Measurements from ENCODE around the gene ZNF786. TPM values are rescaled to one million over a fixed set of nuclear protein-coding genes. Genes with fewer than 3 reads are reported as not detected.
"Not testable (repeated sequence)": the region's sequence is repeated elsewhere in the genome, so short reads cannot be mapped to it uniquely, and the experiment has no call there.

ZNF786 gene
- total RNA-seq, 1 donor from 2014 or later, result 6.3 TPM

DNA sequence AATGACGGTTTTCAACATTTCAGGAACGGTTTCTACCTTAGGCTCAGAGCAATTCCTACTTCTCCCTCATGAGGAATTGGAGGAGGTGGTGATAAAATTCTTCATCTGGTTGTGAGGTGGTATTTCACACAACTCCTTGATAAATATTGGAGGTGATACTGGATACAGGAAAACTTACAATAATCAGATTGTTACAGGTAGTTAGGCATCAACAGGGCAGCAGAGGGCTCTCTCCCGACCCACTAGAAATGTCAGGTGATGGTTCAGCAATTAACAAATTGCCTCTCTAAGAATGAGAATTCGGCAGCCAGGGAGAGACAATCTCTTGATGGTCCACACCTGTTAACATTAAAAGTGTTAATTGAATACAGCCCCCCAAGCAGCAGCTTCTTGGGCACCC is 22.6 kb downstream of the ZNF786 start:
- Histone ChIP-seq H3K27me3 (ENCODE audit: control insufficient read depth in 3 of 3, insufficient read depth in 3 of 3, low read length in 3 of 3) (no peaks in the 10 kb centered on the region), H3K4me3 (ENCODE audit: low read length in 3 of 3) (no peak overlapping the region), H3K9me3 (ENCODE audit: control insufficient read depth in 3 of 3, low read length in 3 of 3) (no peaks in the 10 kb centered on the region), H3K4me1 (ENCODE audit: control insufficient read depth in 3 of 3, insufficient read depth in 3 of 3, low read length in 3 of 3) (peaks cover 0 to 5% (median 0%) of the 10 kb centered on the region in 3 donors), H3K9ac (ENCODE audit: low read depth in 1 of 3, low read length in 3 of 3) (no peak overlapping the region), H3K27ac (ENCODE audit: low read depth, low read length) (no peak overlapping the region), H3K36me3 (ENCODE audit: control insufficient read depth in 3 of 3, insufficient read depth in 3 of 3, low read length in 3 of 3) (peaks cover 18 to 27% (median 24%) of the 10 kb centered on the region in 3 donors)

DNA sequence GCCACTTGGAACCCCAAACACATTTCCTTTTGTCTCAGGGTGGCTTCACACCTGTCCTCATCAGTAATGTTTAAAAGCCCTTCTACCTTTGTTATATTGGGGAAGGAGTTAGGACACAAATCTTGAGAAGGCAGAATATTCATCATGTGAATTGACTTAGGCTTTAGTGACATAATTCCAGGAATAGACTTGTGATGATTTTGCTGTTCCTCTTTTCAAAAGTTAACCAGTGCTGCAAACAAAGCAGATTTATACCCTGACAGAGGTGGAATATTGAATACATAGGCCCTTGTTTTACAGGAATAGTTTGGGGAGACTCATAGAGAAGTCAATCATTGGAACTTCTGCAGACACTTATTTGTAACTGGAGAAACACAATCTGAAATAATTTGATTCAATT is 27.0 kb downstream of the ZNF786 start:
- no peak overlapping the region for H3K4me3 ChIP-seq (ENCODE audit: low read length in 3 of 3)
- H3K9ac ChIP-seq (ENCODE audit: low read depth in 1 of 3, low read length in 3 of 3), result no peak overlapping the region
- no peaks in the 10 kb centered on the region for H3K27me3 ChIP-seq (ENCODE audit: control insufficient read depth in 3 of 3, insufficient read depth in 3 of 3, low read length in 3 of 3)
- peaks cover 0 to 5% (median 0%) of the 10 kb centered on the region in 3 donors for H3K4me1 ChIP-seq (ENCODE audit: control insufficient read depth in 3 of 3, insufficient read depth in 3 of 3, low read length in 3 of 3)
- H3K9me3 ChIP-seq (ENCODE audit: control insufficient read depth in 3 of 3, low read length in 3 of 3), result no peaks in the 10 kb centered on the region
- H3K27ac ChIP-seq (ENCODE audit: low read depth, low read length), result no peak overlapping the region
- peaks cover 0 to 3% (median 0%) of the 10 kb centered on the region in 3 donors for H3K36me3 ChIP-seq (ENCODE audit: control insufficient read depth in 3 of 3, insufficient read depth in 3 of 3, low read length in 3 of 3)

DNA sequence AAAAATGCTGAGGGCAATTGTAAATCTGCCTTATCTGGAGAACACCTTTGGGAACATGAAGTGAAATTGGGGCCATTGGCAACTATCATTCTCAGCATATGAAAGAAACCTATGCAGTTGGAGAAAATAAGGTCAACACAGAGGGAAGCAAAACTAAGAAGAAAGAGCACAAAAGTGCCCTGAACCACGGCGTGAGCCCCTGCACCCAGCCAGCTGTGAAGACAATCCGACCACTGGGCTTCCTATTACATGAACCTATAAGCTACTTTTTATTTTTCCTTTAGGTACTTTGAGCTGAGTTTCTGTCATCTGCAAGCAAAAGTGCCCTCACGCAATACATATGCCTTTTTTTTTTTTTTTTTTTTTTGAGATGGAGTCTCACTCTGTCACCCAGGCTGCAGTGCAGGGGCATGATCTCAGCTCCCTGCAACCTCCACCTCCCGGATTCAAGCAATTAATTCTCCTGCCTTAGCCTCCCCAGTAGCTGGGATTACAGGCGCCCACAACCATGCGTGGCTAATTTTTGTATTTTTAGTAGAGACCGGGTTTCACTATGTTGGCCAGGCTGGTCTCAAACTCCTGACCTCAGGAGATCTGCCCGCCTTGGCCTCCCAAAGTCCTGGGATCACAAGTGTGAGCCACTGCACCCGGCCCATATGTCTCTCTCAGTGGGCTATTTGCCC is 28.2 kb downstream of the ZNF786 start:
- H3K9me3 ChIP-seq (ENCODE audit: control insufficient read depth in 3 of 3, low read length in 3 of 3); H3K27ac ChIP-seq (ENCODE audit: low read depth, low read length); H3K27me3 ChIP-seq (ENCODE audit: control insufficient read depth in 3 of 3, insufficient read depth in 3 of 3, low read length in 3 of 3); H3K4me3 ChIP-seq (ENCODE audit: low read length in 3 of 3); H3K9ac ChIP-seq (ENCODE audit: low read depth in 1 of 3, low read length in 3 of 3); H3K36me3 ChIP-seq (ENCODE audit: control insufficient read depth in 3 of 3, insufficient read depth in 3 of 3, low read length in 3 of 3); H3K4me1 ChIP-seq (ENCODE audit: control insufficient read depth in 3 of 3, insufficient read depth in 3 of 3, low read length in 3 of 3): not testable (repeated sequence)

DNA sequence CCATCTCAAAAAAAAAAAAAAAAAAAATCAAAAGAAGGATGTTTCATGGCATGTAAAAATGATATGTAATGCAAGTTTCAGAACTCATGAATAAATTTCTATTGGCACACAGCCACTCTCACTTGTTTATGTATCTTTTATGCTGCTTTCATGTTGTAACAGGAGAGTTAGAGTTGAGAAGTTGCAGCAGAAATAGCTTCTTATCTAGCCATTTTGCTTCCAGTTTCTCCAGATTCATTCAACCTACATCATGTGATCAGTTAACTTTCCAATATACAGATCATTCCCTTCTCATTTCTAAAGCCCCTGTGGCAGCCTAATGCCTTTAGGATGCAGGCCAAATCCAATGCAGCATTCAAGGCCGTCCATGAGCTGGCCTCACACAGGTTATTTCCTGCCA is 30.4 kb downstream of the ZNF786 start:
- H3K9ac ChIP-seq (ENCODE audit: low read depth in 1 of 3, low read length in 3 of 3), result no peak overlapping the region
- H3K27me3 ChIP-seq (ENCODE audit: control insufficient read depth in 3 of 3, insufficient read depth in 3 of 3, low read length in 3 of 3), result no peaks in the 10 kb centered on the region
- peaks cover 0 to 4% (median 0%) of the 10 kb centered on the region in 3 donors for H3K4me1 ChIP-seq (ENCODE audit: control insufficient read depth in 3 of 3, insufficient read depth in 3 of 3, low read length in 3 of 3)
- H3K36me3 ChIP-seq (ENCODE audit: control insufficient read depth in 3 of 3, insufficient read depth in 3 of 3, low read length in 3 of 3), result no peaks in the 10 kb centered on the region
- H3K27ac ChIP-seq (ENCODE audit: low read depth, low read length), result no peak overlapping the region
- H3K9me3 ChIP-seq (ENCODE audit: control insufficient read depth in 3 of 3, low read length in 3 of 3), result no peaks in the 10 kb centered on the region
- no peak overlapping the region for H3K4me3 ChIP-seq (ENCODE audit: low read length in 3 of 3)

DNA sequence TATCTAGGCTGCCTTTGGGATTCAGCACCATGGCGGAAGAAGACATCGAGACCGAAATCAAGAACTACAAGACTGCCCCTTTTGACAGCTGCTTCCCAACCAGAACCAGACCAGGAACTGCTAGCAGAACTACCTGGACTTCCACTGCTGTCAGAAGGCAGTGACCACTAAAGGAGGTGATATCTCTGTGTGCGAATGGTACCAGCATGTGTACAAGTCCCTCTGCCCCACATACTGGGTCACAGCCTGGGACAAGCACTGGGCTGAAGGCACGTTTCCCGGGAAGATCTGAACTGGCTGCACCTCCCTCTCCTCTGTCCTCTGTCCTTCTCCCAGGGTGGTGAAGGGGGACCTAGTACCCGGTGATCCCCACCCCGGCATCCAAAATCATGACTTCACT is 36.6 kb downstream of the ZNF786 start:
- H3K4me3 ChIP-seq (ENCODE audit: low read length in 3 of 3), result no peak overlapping the region
- H3K27me3 ChIP-seq (ENCODE audit: control insufficient read depth in 3 of 3, insufficient read depth in 3 of 3, low read length in 3 of 3), result peaks cover 0 to 3% (median 0%) of the 10 kb centered on the region in 3 donors
- H3K9me3 ChIP-seq (ENCODE audit: control insufficient read depth in 3 of 3, low read length in 3 of 3), result no peaks in the 10 kb centered on the region
- no peaks in the 10 kb centered on the region for H3K36me3 ChIP-seq (ENCODE audit: control insufficient read depth in 3 of 3, insufficient read depth in 3 of 3, low read length in 3 of 3)
- H3K4me1 ChIP-seq (ENCODE audit: control insufficient read depth in 3 of 3, insufficient read depth in 3 of 3, low read length in 3 of 3), result no peaks in the 10 kb centered on the region
- no peak overlapping the region for H3K27ac ChIP-seq (ENCODE audit: low read depth, low read length)
- no peak overlapping the region for H3K9ac ChIP-seq (ENCODE audit: low read depth in 1 of 3, low read length in 3 of 3)

DNA sequence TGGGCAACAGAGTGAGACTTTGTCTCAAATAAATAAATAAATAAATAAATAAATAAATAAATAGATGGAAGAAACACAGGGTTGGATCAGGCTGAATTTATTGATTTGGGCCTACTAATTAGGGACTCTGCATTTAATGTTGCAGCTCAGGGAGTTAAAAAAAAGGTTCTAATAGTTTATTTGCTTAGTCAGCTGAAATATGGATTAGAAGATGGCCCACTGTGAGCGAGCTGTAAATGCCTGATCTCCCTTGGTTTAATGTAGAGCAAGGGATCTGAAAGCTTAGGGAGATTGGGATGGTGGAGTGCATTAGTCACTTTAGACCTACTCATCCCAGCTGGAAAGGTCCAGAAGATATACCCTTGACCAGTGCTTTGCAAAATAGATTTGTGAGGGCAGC is 37.1 kb downstream of the ZNF786 start:
- no peaks in the 10 kb centered on the region for H3K4me1 ChIP-seq (ENCODE audit: control insufficient read depth in 3 of 3, insufficient read depth in 3 of 3, low read length in 3 of 3)
- H3K4me3 ChIP-seq (ENCODE audit: low read length in 3 of 3), result no peak overlapping the region
- no peak overlapping the region for H3K9ac ChIP-seq (ENCODE audit: low read depth in 1 of 3, low read length in 3 of 3)
- H3K9me3 ChIP-seq (ENCODE audit: control insufficient read depth in 3 of 3, low read length in 3 of 3), result no peaks in the 10 kb centered on the region
- H3K27ac ChIP-seq (ENCODE audit: low read depth, low read length), result no peak overlapping the region
- H3K36me3 ChIP-seq (ENCODE audit: control insufficient read depth in 3 of 3, insufficient read depth in 3 of 3, low read length in 3 of 3), result no peaks in the 10 kb centered on the region
- peaks cover 0 to 3% (median 0%) of the 10 kb centered on the region in 3 donors for H3K27me3 ChIP-seq (ENCODE audit: control insufficient read depth in 3 of 3, insufficient read depth in 3 of 3, low read length in 3 of 3)

DNA sequence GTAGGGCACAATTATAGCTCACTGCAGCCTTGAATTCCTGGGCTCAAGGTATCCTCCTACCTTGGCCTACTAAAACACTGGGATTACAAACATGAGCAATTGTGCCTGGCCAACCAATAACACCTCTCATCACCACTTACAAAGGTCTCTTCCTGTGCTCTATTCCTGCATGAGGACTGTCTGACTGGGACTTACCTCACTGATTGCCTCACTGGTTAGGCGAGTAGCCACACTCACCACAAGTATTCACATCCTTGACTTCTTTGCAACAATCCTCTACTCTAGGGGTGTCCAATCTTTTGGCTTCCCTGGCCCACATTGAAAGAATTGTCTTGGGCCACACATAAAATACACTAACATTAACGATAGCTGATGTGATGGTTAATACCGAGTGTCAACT is 39.6 kb downstream of the ZNF786 start:
- no peak overlapping the region for H3K9ac ChIP-seq (ENCODE audit: low read depth in 1 of 3, low read length in 3 of 3)
- H3K4me3 ChIP-seq (ENCODE audit: low read length in 3 of 3), result no peak overlapping the region
- no peak overlapping the region for H3K27ac ChIP-seq (ENCODE audit: low read depth, low read length)
- no peaks in the 10 kb centered on the region for H3K36me3 ChIP-seq (ENCODE audit: control insufficient read depth in 3 of 3, insufficient read depth in 3 of 3, low read length in 3 of 3)
- H3K27me3 ChIP-seq (ENCODE audit: control insufficient read depth in 3 of 3, insufficient read depth in 3 of 3, low read length in 3 of 3), result peaks cover 0 to 3% (median 0%) of the 10 kb centered on the region in 3 donors
- H3K9me3 ChIP-seq (ENCODE audit: control insufficient read depth in 3 of 3, low read length in 3 of 3), result no peaks in the 10 kb centered on the region
- no peaks in the 10 kb centered on the region for H3K4me1 ChIP-seq (ENCODE audit: control insufficient read depth in 3 of 3, insufficient read depth in 3 of 3, low read length in 3 of 3)

DNA sequence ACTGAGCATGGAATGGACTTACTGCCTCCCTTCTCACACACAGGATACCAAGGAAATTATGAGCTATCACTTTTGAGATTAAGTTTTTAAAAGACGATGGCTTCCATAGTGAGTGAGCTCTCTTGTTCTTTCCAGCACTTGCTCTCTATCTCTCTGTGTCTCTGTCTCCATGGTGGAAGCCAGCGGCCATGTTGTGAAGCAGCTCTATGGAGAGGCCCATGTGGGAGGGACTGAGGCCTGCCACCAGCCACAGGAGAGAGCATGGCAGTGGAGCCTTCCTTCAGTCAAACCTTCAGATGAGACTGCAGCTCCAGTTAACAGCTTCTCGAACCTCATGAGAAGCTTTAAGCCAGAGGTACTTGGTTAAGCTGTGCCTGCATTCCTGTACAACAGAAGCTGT is 41.7 kb downstream of the ZNF786 start:
- Histone ChIP-seq H3K27ac (ENCODE audit: low read depth, low read length) (no peak overlapping the region), H3K9ac (ENCODE audit: low read depth in 1 of 3, low read length in 3 of 3) (no peak overlapping the region), H3K36me3 (ENCODE audit: control insufficient read depth in 3 of 3, insufficient read depth in 3 of 3, low read length in 3 of 3) (no peaks in the 10 kb centered on the region), H3K27me3 (ENCODE audit: control insufficient read depth in 3 of 3, insufficient read depth in 3 of 3, low read length in 3 of 3) (peaks cover 0 to 3% (median 0%) of the 10 kb centered on the region in 3 donors), H3K4me1 (ENCODE audit: control insufficient read depth in 3 of 3, insufficient read depth in 3 of 3, low read length in 3 of 3) (no peaks in the 10 kb centered on the region), H3K4me3 (ENCODE audit: low read length in 3 of 3) (no peak overlapping the region), H3K9me3 (ENCODE audit: control insufficient read depth in 3 of 3, low read length in 3 of 3) (no peaks in the 10 kb centered on the region)

DNA sequence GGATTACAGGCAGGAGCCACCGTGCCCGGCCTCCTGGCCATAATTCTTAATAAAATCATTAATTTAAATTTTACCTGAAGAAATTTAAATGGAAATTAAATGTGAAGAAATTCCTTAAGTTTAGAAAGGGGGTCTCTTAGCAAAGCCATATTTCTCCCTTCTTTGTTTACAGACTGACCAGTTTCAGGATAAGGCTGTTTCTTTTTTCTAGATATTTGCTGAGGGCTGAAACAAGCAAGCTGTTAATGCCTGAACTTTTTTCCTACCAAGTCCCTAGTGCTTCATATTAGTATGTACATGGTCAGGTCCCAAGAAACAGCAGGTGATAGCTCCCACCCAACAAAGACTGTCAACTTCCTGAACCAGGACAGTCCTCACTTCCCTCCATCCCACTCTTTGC is 44.1 kb downstream of the ZNF786 start:
- Histone ChIP-seq H3K27ac (ENCODE audit: low read depth, low read length) (no peak overlapping the region), H3K4me1 (ENCODE audit: control insufficient read depth in 3 of 3, insufficient read depth in 3 of 3, low read length in 3 of 3) (no peaks in the 10 kb centered on the region), H3K27me3 (ENCODE audit: control insufficient read depth in 3 of 3, insufficient read depth in 3 of 3, low read length in 3 of 3) (no peaks in the 10 kb centered on the region), H3K36me3 (ENCODE audit: control insufficient read depth in 3 of 3, insufficient read depth in 3 of 3, low read length in 3 of 3) (no peaks in the 10 kb centered on the region), H3K9me3 (ENCODE audit: control insufficient read depth in 3 of 3, low read length in 3 of 3) (no peaks in the 10 kb centered on the region), H3K9ac (ENCODE audit: low read depth in 1 of 3, low read length in 3 of 3) (no peak overlapping the region), H3K4me3 (ENCODE audit: low read length in 3 of 3) (no peak overlapping the region)

DNA sequence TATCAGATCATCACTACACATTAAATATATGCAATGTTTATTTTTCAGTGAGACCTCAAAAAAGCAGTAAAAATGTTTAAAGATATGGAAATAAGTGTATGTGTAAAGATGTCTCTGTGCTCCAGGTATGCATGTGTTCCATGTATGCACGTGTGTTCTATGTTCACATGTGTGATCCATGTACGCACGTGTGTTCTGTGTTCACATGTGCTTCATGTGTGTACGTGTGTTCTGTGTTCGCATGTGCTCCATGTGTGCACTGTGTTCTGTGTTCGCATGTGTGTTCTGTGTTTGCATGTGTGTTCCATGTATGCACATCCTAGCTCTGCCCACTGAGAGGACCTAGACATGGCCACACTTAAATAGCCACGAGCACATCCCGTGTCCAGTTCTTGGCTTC is 46.6 kb downstream of the ZNF786 start:
- H3K9me3 ChIP-seq (ENCODE audit: control insufficient read depth in 3 of 3, low read length in 3 of 3), result no peaks in the 10 kb centered on the region
- no peaks in the 10 kb centered on the region for H3K27me3 ChIP-seq (ENCODE audit: control insufficient read depth in 3 of 3, insufficient read depth in 3 of 3, low read length in 3 of 3)
- H3K36me3 ChIP-seq (ENCODE audit: control insufficient read depth in 3 of 3, insufficient read depth in 3 of 3, low read length in 3 of 3), result no peaks in the 10 kb centered on the region
- no peak overlapping the region for H3K4me3 ChIP-seq (ENCODE audit: low read length in 3 of 3)
- no peak overlapping the region for H3K9ac ChIP-seq (ENCODE audit: low read depth in 1 of 3, low read length in 3 of 3)
- H3K4me1 ChIP-seq (ENCODE audit: control insufficient read depth in 3 of 3, insufficient read depth in 3 of 3, low read length in 3 of 3), result no peaks in the 10 kb centered on the region
- no peak overlapping the region for H3K27ac ChIP-seq (ENCODE audit: low read depth, low read length)

Measured in skeletal muscle tissue (tissue), 4 donors.